Motor neuron (in vitro differentiated cells): ENCODE data around the gene RGL4. TPM values are rescaled to one million over a fixed set of nuclear protein-coding genes. Genes with fewer than 3 reads are reported as not detected.

Experiments
- ATAC-seq, 8 experiments: fragments of 200-7000 bp; cut with Tn5 transposase; replicated peaks in 6 of 8; 2 replicates each; pipeline ENCODE4 v1.8.0; 2021; ENCODE audit warnings: mild to moderate bottlenecking in 8 of 8, moderate library complexity in 8 of 8
- H3K27ac ChIP-seq, 2 donors: fragments of 250-450 bp; sonication (Bioruptor Pico); 2 replicates each; pipeline ENCODE4 v1.9.0; 2021; ENCODE audit warnings: antibody characterized with exemption in 2 of 2, mild to moderate bottlenecking in 2 of 2, moderate library complexity in 1 of 2
- H3K4me1 ChIP-seq, 2 donors: fragments of 250-450 bp; sonication (Bioruptor Pico); replicated peaks in 1 of 2; 2 replicates each; pipeline ENCODE4 v1.6.1; 2021; ENCODE audit warnings: antibody characterized with exemption in 2 of 2, mild to moderate bottlenecking in 2 of 2, moderate library complexity in 1 of 2
- H3K4me3 ChIP-seq, 5 donors: fragments of 250-450 bp; sonication (Bioruptor Pico); 2 replicates each; pipeline ENCODE4 v1.9.0; 2021; ENCODE audit warnings: antibody characterized with exemption in 5 of 5, mild to moderate bottlenecking in 5 of 5, moderate library complexity in 4 of 5
- WGBS, 10 experiments: fragments of 450-650 bp; shearing (Covaris generic); methylation state at CpG; one replicate each; pipeline ENCODE4 v1.0.0; 2022; 5-methylcytosine and 5-hydroxymethylcytosine counted together
- in situ Hi-C, 9 experiments: fragments of 400-800 bp; cut with MboI; loops; one replicate each; pipeline ENCODE4 v1.15.0; 2021; ENCODE audit warnings: low sequenced_read_pairs in 9 of 9, low pct_unique_long_range_greater_than_20kb in 2 of 9; ENCODE audit not compliant: unreplicated experiment in 9 of 9
- total RNA-seq, 8 experiments: library from RNA; unstranded; fragments of 300-600 nt; gene quantifications; 2 replicates each; pipeline versions ENCODE4 v1.2.3 to v1.2.4, GENCODE V29; 2022

The RGL4 gene
- total RNA-seq, 8 experiments from 2014 or later = 0.33 to 2.1 (median 0.43) TPM

GRCh38 chr22:23684026-23684425 lies 6.8 kb upstream of the RGL4 start:
- H3K27ac ChIP-seq = no peak overlapping the region

GRCh38 chr22:23684561-23685031 lies 6.2 kb upstream of the RGL4 start:
- no peak overlapping the region for H3K27ac ChIP-seq
- peaks cover 0 to 5% of the 10 kb centered on the region in 2 donors for H3K4me1 ChIP-seq
- in situ Hi-C loops = no loop called here
- no peak overlapping the region for H3K4me3 ChIP-seq
- WGBS, 10 experiments = 80 to 90% (median 82%) methylated on average over 2 to 4 of the region's 8 CpGs; no CpG with 5 or more reads in 7 of the 10 experiments
- peak in 4 of 8 experiments; percentile 36 to 89 (median 72) for ATAC-seq

More at GRCh38 chr22:23684026-23684425, 6.8 kb upstream of the RGL4 start:
- 67 to 74% methylated on average over 1 to 4 of the region's 6 CpGs; no CpG with 5 or more reads in 8 of the 10 experiments for WGBS, 10 experiments
- in situ Hi-C loops = no loop called here
- H3K4me1 ChIP-seq = peaks cover 0 to 5% of the 10 kb centered on the region in 2 donors
- peak in 4 of 8 experiments; percentile 11 to 76 (median 24) for ATAC-seq
- no peak overlapping the region for H3K4me3 ChIP-seq

GRCh38 chr22:23685205-23685784 lies 5.5 kb upstream of the RGL4 start:
- ATAC-seq = peak in 2 of 8 experiments; percentile 65 to 69
- WGBS, 10 experiments = 33 to 100% (median 100%) methylated on average over 1 to 3 of the region's 5 CpGs; no CpG with 5 or more reads in 3 of the 10 experiments

GRCh38 chr22:23686416-23687024 lies 4.3 kb upstream of the RGL4 start:
- ATAC-seq = no peak
- H3K4me1 ChIP-seq = no peaks in the 10 kb centered on the region
- in situ Hi-C loops = no loop called here
- no peak overlapping the region for H3K27ac ChIP-seq
- no peak overlapping the region for H3K4me3 ChIP-seq
- WGBS, 10 experiments = 0 to 100% (median 75%) methylated on average over 1 to 5 of the region's 7 CpGs; no CpG with 5 or more reads in 3 of the 10 experiments

More at GRCh38 chr22:23685205-23685784, 5.5 kb upstream of the RGL4 start:
- in situ Hi-C loops = no loop called here
- Histone ChIP-seq H3K4me1 (peaks cover 0 to 3% of the 10 kb centered on the region in 2 donors), H3K27ac (no peak overlapping the region), H3K4me3 (no peak overlapping the region)

GRCh38 chr22:23688121-23688520 lies 2.7 kb upstream of the RGL4 start:
- in situ Hi-C loops = no loop called here
- no peaks in the 10 kb centered on the region for H3K4me1 ChIP-seq
- no peak for ATAC-seq
- no peak overlapping the region for H3K27ac ChIP-seq
- no peak overlapping the region for H3K4me3 ChIP-seq
- 88 to 100% (median 93%) methylated on average over 3 to 10 of the region's 10 CpGs; no CpG with 5 or more reads in 5 of the 10 experiments for WGBS, 10 experiments

- ATAC-seq = no peak
- H3K4me3 ChIP-seq = no peak overlapping the region
- H3K4me1 ChIP-seq = no peaks in the 10 kb centered on the region
- WGBS, 10 experiments = 60 to 94% (median 63%) methylated on average over 1 to 3 of the region's 9 CpGs; no CpG with 5 or more reads in 6 of the 10 experiments
- no peak overlapping the region for H3K27ac ChIP-seq
- in situ Hi-C loops = no loop called here
Measured at GRCh38 chr22:23688571-23688970, 2.2 kb upstream of the RGL4 start.

GRCh38 chr22:23689414-23689813 lies 1.4 kb upstream of the RGL4 start:
- H3K27ac ChIP-seq = no peak overlapping the region
- no peak overlapping the region for H3K4me3 ChIP-seq
- in situ Hi-C loops = no loop called here
- H3K4me1 ChIP-seq = no peaks in the 10 kb centered on the region
- ATAC-seq = no peak
- WGBS, 10 experiments = 89 to 100% (median 91%) methylated on average over 1 to 6 of the region's 7 CpGs; no CpG with 5 or more reads in 6 of the 10 experiments

GRCh38 chr22:23691748-23692423 lies 1.1 kb downstream of the RGL4 start:
- ATAC-seq = peak in 1 of 8 experiments; percentile 10
- Histone ChIP-seq H3K4me1 (no peaks in the 10 kb centered on the region), H3K27ac (no peak overlapping the region), H3K4me3 (no peak overlapping the region)
- in situ Hi-C loops = no loop called here
- WGBS, 10 experiments = 67 to 100% (median 95%) methylated on average over 1 to 4 of the region's 12 CpGs; no CpG with 5 or more reads in 4 of the 10 experiments

GRCh38 chr22:23692598-23693291 lies 1.9 kb downstream of the RGL4 start:
- no peak overlapping the region for H3K27ac ChIP-seq
- no peak for ATAC-seq
- in situ Hi-C loops = no loop called here
- no peaks in the 10 kb centered on the region for H3K4me1 ChIP-seq
- WGBS, 10 experiments = 100% methylated on average over 1 to 4 of the region's 12 CpGs; no CpG with 5 or more reads in 2 of the 10 experiments
- no peak overlapping the region for H3K4me3 ChIP-seq

- in situ Hi-C loops = no loop called here
- no peak overlapping the region for H3K4me3 ChIP-seq
- no peak for ATAC-seq
- 60 to 100% (median 93%) methylated on average over 1 to 3 of the region's 11 CpGs; no CpG with 5 or more reads in 7 of the 10 experiments for WGBS, 10 experiments
- no peak overlapping the region for H3K27ac ChIP-seq
- no peaks in the 10 kb centered on the region for H3K4me1 ChIP-seq
Measured at GRCh38 chr22:23693979-23694680, 3.3 kb downstream of the RGL4 start.

GRCh38 chr22:23695141-23695540 lies 4.3 kb downstream of the RGL4 start:
- no peak for ATAC-seq
- Histone ChIP-seq H3K27ac (no peak overlapping the region), H3K4me1 (no peaks in the 10 kb centered on the region), H3K4me3 (no peak overlapping the region)
- whole genome bisulfite sequencing, 10 experiments = 60 to 100% (median 97%) methylated on average over 1 to 3 of the region's 3 CpGs; no CpG with 5 or more reads in 6 of the 10 experiments
- in situ Hi-C loops = no loop called here

- no peak overlapping the region for H3K4me3 ChIP-seq
- in situ Hi-C loops = no loop called here
- ATAC-seq = no peak
- no peaks in the 10 kb centered on the region for H3K4me1 ChIP-seq
- WGBS, 10 experiments = 67 to 95% (median 80%) methylated on average over 1 to 4 of the region's 19 CpGs; no CpG with 5 or more reads in 3 of the 10 experiments
- H3K27ac ChIP-seq = no peak overlapping the region
Measured at GRCh38 chr22:23695571-23696325, 4.9 kb downstream of the RGL4 start.
